Measurements from ENCODE around the gene AGPAT3. TPM values are rescaled to one million over a fixed set of nuclear protein-coding genes. Genes with fewer than 3 reads are reported as not detected.

Gene AGPAT3
- total and polyA plus RNA-seq, 7 donors, result 14.4 to 48.5 (median 20.3) TPM

DNA sequence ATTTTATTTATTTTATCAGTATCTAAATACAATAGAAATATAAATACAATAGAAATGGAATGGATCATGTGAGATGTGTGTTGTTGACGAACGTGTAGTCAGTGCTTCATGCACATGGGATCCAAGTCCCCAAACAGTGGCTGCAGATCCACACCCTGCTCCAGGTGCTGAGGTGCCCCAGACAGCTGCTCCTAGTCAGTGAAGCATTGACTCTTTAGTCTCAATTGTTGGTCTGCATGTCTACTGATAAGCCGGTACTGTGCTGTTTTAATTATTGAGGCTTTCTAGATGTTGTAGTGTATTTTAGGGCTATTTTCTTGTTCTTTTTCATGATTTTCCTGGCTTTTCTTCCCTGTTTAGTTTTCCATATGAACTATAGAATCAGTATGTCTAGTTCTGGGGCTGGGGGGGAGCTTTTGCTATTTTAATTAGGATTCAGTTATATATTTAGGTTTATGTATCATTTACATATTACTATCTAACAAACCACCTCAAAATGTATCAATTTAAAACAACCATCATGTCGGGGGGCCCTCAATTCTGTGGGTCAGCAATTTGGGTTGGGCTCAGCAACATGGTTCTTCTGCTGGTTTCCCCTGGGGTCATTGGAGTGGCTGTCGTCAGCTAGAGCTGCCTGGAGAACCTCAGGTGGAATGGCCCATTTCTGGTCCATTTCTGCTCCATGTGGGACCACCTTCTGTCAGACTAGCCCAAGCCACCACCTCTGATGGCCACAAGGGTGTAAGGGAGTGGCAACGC lies 83.9 kb downstream of the AGPAT3 start:
- intact Hi-C loops (cut with DNase I), result no loop called here
- no peak for TF ChIP-seq EP300 (IDR thresholded peaks at IDR 0.05)
- no peak for TF ChIP-seq POLR2AphosphoS5 (IDR thresholded peaks at IDR 0.05)
- TF ChIP-seq POLR2A (IDR thresholded peaks at IDR 0.05), result no peak
- no peak for TF ChIP-seq CTCF (IDR thresholded peaks at IDR 0.05)
- WGBS, 2 donors, result 94 to 98% methylated on average over 6 of the region's 6 CpGs
- Histone ChIP-seq H3K9me3 (peaks cover 0 to 4% (median 2%) of the 10 kb centered on the region in 4 donors), H3K27ac (no peak overlapping the region), H3K4me3 (no peak overlapping the region), H3K4me1 (peaks cover 0 to 11% (median 3%) of the 10 kb centered on the region in 4 donors), H3K36me3 (peaks cover 0 to 6% (median 0%) of the 10 kb centered on the region in 4 donors), H3K27me3 (no peaks in the 10 kb centered on the region)
- no peak for DNase-seq

DNA sequence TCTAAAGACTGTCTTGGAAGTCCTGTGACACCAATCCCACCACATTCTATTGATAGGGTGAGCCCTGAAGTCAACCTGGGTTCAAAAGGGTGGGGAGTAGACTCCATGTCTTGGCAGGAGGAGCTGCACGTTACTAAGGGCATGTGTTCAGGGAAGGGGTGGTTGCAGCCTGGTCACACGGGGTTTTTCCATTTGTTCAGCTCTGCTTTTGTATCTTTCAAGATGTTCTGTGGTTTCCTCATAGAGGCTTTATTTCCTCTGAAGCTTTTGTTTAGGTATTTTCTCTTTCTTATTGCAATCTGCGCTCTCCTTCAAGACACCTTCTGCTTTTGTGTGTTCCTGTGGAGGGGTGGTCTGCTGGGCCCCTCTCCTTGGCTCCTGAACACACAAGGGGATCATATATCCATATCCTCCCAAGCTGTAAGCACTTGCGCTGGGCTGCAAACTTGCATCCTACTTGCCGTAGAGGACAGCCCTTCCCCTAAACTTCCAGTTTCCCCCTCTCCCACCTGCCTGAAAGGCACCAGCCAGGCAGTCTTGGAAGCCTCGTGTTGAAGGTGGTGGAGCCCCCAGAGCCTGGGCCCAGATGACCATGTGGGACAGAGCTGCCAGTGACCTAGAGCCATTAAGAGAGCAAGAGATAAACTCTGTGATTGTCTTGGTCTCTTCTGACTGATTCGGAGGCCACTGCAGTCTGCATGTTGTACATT lies 84.6 kb downstream of the AGPAT3 start:
- Histone ChIP-seq H3K27me3 (no peaks in the 10 kb centered on the region), H3K27ac (no peak overlapping the region), H3K4me1 (peaks cover 0 to 11% (median 0%) of the 10 kb centered on the region in 4 donors), H3K4me3 (no peak overlapping the region), H3K9me3 (peaks cover 0 to 4% (median 2%) of the 10 kb centered on the region in 4 donors), H3K36me3 (peaks cover 0 to 6% (median 0%) of the 10 kb centered on the region in 4 donors)
- 75 to 93% methylated on average over 7 of the region's 7 CpGs for WGBS, 2 donors
- intact Hi-C loops (cut with DNase I), result no loop called here
- no peak for DNase-seq
- TF ChIP-seq POLR2A (IDR thresholded peaks at IDR 0.05) (no peak), CTCF (IDR thresholded peaks at IDR 0.05) (no peak)

GRCh38 chr21:43950481-43950880 lies 85.5 kb downstream of the AGPAT3 start:
- intact Hi-C loops (cut with DNase I), result no loop called here
- no peak for TF ChIP-seq POLR2AphosphoS5 (IDR thresholded peaks at IDR 0.05)
- TF ChIP-seq POLR2A (IDR thresholded peaks at IDR 0.05), result no peak
- no peak for TF ChIP-seq CTCF (IDR thresholded peaks at IDR 0.05)
- TF ChIP-seq EP300 (IDR thresholded peaks at IDR 0.05), result no peak
- Histone ChIP-seq H3K4me3 (no peak overlapping the region), H3K9me3 (peaks cover 0 to 4% (median 2%) of the 10 kb centered on the region in 4 donors), H3K27me3 (no peaks in the 10 kb centered on the region), H3K27ac (no peak overlapping the region), H3K36me3 (peaks cover 0 to 4% (median 0%) of the 10 kb centered on the region in 4 donors), H3K4me1 (peaks cover 0 to 11% (median 0%) of the 10 kb centered on the region in 4 donors)
- no peak for DNase-seq
- 96 to 97% methylated on average over 19 of the region's 19 CpGs for WGBS, 2 donors

DNA sequence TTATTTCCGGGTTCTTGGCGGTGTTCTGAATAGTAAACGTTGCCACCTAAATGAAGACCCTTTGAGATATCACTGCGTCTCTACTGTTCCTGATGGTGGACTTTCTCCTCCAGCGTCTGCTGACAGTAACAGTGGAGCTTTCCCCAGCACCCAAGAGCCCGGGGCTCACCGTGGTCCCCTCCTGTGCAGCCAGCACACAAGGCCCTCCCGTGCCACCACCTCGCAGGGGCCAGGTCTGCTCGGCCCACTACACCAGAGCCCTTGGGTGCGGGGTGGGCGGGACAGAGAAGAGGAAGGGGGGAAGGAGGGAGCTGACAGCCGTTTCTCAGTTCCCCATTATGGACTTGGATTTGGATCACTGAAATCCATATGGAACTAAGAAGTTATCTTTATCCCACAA lies 85.9 kb downstream of the AGPAT3 start:
- no peak overlapping the region for H3K27ac ChIP-seq
- no peak overlapping the region for H3K4me3 ChIP-seq
- peaks cover 0 to 13% (median 0%) of the 10 kb centered on the region in 4 donors for H3K4me1 ChIP-seq
- no peak for TF ChIP-seq POLR2A (IDR thresholded peaks at IDR 0.05)
- no peak for TF ChIP-seq POLR2AphosphoS5 (IDR thresholded peaks at IDR 0.05)
- no peak for TF ChIP-seq CTCF (IDR thresholded peaks at IDR 0.05)
- no peak for TF ChIP-seq EP300 (IDR thresholded peaks at IDR 0.05)
- no peak for DNase-seq
- WGBS, 2 donors, result 85 to 90% methylated on average over 13 of the region's 13 CpGs
- H3K27me3 ChIP-seq, result no peaks in the 10 kb centered on the region
- intact Hi-C loops (cut with DNase I), result no loop called here
- H3K9me3 ChIP-seq, result peaks cover 0 to 4% (median 2%) of the 10 kb centered on the region in 4 donors
- H3K36me3 ChIP-seq, result peaks cover 0 to 3% (median 0%) of the 10 kb centered on the region in 4 donors
